ENCODE measurements around the gene MOSPD2. TPM values are rescaled to one million over a fixed set of nuclear protein-coding genes. Genes with fewer than 3 reads are reported as not detected.

Gene MOSPD2
- total RNA-seq, 2 experiments from 2014 or later = 9.1 to 9.6 TPM

Other genes starting within 250 kb of the MOSPD2 start
- gene FANCB, start 352 bp upstream of the MOSPD2 start, total RNA-seq = 10 to 100 TPM; 13.6 to 14.0 TPM